SH-SY5Y (cell line): ENCODE data around the gene TBL3.

ENCODE experiments used
- GATA2 ChIP-seq: IDR thresholded peaks from 2 replicates; pipeline ENCODE4 v1.6.1; 2011; ENCODE audit warnings: mild to moderate bottlenecking, low read depth, low read length
- GATA3 ChIP-seq: IDR thresholded peaks from 2 replicates; pipeline ENCODE4 v1.6.1; 2011; ENCODE audit warnings: low read depth, mild to moderate bottlenecking, low read length, moderate library complexity

DNA sequence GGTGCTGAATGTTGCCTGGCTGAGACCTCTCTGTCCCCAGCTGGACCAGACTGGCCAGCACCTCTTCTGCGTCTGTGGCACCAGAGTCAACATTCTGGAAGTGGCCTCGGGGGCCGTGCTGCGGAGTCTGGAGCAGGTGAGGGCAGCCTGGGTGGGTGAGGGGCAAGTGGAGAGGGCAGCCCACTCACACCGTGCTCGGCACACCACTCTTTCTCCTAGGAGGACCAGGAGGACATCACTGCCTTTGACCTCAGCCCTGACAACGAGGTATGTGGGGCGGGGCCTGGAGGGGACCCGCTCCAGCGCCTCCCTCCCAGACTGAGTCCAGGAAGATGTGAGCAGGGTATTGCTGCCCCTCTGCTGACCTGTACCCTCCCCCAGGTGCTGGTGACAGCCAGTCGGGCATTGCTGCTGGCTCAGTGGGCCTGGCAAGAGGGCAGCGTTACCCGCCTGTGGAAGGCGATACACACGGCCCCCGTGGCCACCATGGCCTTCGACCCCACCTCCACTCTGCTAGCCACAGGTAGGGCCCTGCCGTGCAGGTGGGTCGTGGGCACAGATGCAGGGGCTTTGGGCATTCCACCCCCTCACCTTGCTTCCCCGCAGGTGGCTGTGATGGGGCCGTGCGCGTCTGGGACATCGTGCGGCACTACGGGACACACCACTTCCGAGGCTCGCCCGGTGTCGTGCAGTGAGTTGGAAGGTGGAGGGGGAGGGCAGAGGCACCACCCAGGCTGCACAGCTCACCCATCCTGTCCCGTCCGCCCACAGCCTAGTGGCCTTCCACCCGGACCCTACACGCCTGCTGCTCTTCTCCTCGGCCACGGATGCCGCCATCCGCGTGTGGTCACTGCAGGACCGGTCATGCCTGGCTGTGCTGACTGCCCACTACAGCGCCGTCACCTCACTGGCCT is 2.6 kb downstream of the TBL3 start:
- no peak for TF ChIP-seq GATA3
- no peak for TF ChIP-seq GATA2
